H9 (cell line): Measurements from ENCODE around the gene TOMM7. TPM values are rescaled to one million over a fixed set of nuclear protein-coding genes. Genes with fewer than 3 reads are reported as not detected.

Experiments
- DNase-seq: peaks from one replicate; pipeline ENCODE4 v3.0.0-alpha.2; 2017
- H2AFZ ChIP-seq: one replicate; pipeline ENCODE4 v1.6.1; 2013; ENCODE audit warnings: mild to moderate bottlenecking, low read length, control low read depth, moderate library complexity
- H2AK5ac ChIP-seq: 2 replicates; pipeline ENCODE4 v1.6.1; 2013; ENCODE audit warnings: low read length, control low read depth, mixed read lengths; ENCODE audit not compliant: insufficient read length
- H2BK120ac ChIP-seq: one replicate; pipeline ENCODE4 v1.6.1; 2013; ENCODE audit warnings: low read depth, mild to moderate bottlenecking, low read length, control low read depth, inconsistent platforms; ENCODE audit not compliant: poor library complexity, severe bottlenecking
- H2BK12ac ChIP-seq: 2 replicates; pipeline ENCODE4 v1.6.1; 2013; ENCODE audit warnings: low read length, control low read depth, mixed read lengths, low read depth; ENCODE audit not compliant: insufficient read length
- H2BK15ac ChIP-seq: 2 replicates; pipeline ENCODE4 v1.6.1; 2013; ENCODE audit warnings: low read depth, low read length, control low read depth
- H2BK20ac ChIP-seq: one replicate; pipeline ENCODE4 v1.6.1; 2013; ENCODE audit warnings: low read depth, mild to moderate bottlenecking, low read length, control low read depth, inconsistent platforms; ENCODE audit not compliant: poor library complexity, severe bottlenecking
- H2BK5ac ChIP-seq: 2 replicates; pipeline ENCODE4 v1.6.1; 2013; ENCODE audit warnings: low read length, control low read depth, mixed read lengths; ENCODE audit not compliant: insufficient read length
- H3K14ac ChIP-seq: 2 replicates; pipeline ENCODE4 v1.6.1; 2013; ENCODE audit warnings: low read length, control low read depth; ENCODE audit not compliant: insufficient read depth
- H3K18ac ChIP-seq: 2 replicates; pipeline ENCODE4 v1.6.1; 2013; ENCODE audit warnings: low read depth, mild to moderate bottlenecking, mixed read lengths, low read length, control low read depth; ENCODE audit not compliant: insufficient read length
- H3K23ac ChIP-seq: 2 replicates; pipeline ENCODE4 v1.6.1; 2013; ENCODE audit warnings: low read length, control low read depth, mixed read lengths, low read depth; ENCODE audit not compliant: insufficient read length
- H3K23me2 ChIP-seq: 2 replicates; pipeline ENCODE4 v1.6.1; 2013; ENCODE audit warnings: low read depth, mild to moderate bottlenecking, mixed read lengths, low read length, control low read depth; ENCODE audit not compliant: insufficient read length, poor library complexity, severe bottlenecking
- H3K27ac ChIP-seq: 2 replicates; pipeline ENCODE4 v1.5.1; 2013; ENCODE audit warnings: low read length, control low read depth, mixed read lengths, low read depth; ENCODE audit not compliant: insufficient read length
- H3K27me3 ChIP-seq: 2 replicates; pipeline ENCODE4 v1.6.1; 2013; ENCODE audit warnings: low read length, control low read depth, inconsistent platforms; ENCODE audit not compliant: insufficient read depth
- H3K4ac ChIP-seq: 2 replicates; pipeline ENCODE4 v1.6.1; 2013; ENCODE audit warnings: low read depth, mild to moderate bottlenecking, control low read depth, inconsistent platforms, low read length, moderate library complexity
- H3K4me1 ChIP-seq: 2 replicates; pipeline ENCODE4 v1.6.1; 2013; ENCODE audit warnings: low read length, control low read depth, inconsistent platforms; ENCODE audit not compliant: insufficient read depth
- H3K4me2 ChIP-seq: 2 replicates; pipeline ENCODE4 v1.6.1; 2013; ENCODE audit warnings: low read length, control low read depth, mixed read lengths; ENCODE audit not compliant: insufficient read length, insufficient read depth
- H3K56ac ChIP-seq: 2 replicates; pipeline ENCODE4 v1.6.1; 2013; ENCODE audit warnings: low read depth, mild to moderate bottlenecking, mixed read lengths, low read length, control low read depth; ENCODE audit not compliant: insufficient read length
- H3K79me1 ChIP-seq: 2 replicates; pipeline ENCODE4 v1.6.1; 2013; ENCODE audit warnings: low read depth, mild to moderate bottlenecking, moderate library complexity, low read length, control low read depth, inconsistent platforms; ENCODE audit not compliant: insufficient read depth, poor library complexity, severe bottlenecking
- H3K79me2 ChIP-seq: 2 replicates; pipeline ENCODE4 v1.6.1; 2013; ENCODE audit warnings: low read length, control low read depth, inconsistent platforms; ENCODE audit not compliant: insufficient read depth
- H3K9ac ChIP-seq: 2 replicates; pipeline ENCODE4 v1.6.1; 2013; ENCODE audit warnings: low read length, control low read depth, mixed read lengths; ENCODE audit not compliant: insufficient read length; ENCODE audit errors: extremely low read depth
- H3K9me3 ChIP-seq: one replicate; pipeline ENCODE4 v1.6.1; 2013; ENCODE audit warnings: low read depth, low read length, inconsistent platforms; ENCODE audit not compliant: control insufficient read depth
- H3T11ph ChIP-seq: one replicate; pipeline ENCODE4 v1.6.1; 2013; ENCODE audit warnings: mild to moderate bottlenecking, low read length, control low read depth, inconsistent platforms
- H4K20me1 ChIP-seq: one replicate; pipeline ENCODE4 v1.6.1; 2013; ENCODE audit not compliant: control insufficient read depth, insufficient read length, insufficient read depth
- H4K5ac ChIP-seq: 2 replicates; pipeline ENCODE4 v1.6.1; 2013; ENCODE audit warnings: low read depth, mild to moderate bottlenecking, mixed read lengths, low read length, control low read depth; ENCODE audit not compliant: insufficient read length
- H4K8ac ChIP-seq: replicated peaks from 2 replicates; pipeline ENCODE4 v1.6.1; 2013; ENCODE audit warnings: low read length, control low read depth, mixed read lengths, low read depth; ENCODE audit not compliant: insufficient read length
- H4K91ac ChIP-seq: 2 replicates; pipeline ENCODE4 v1.6.1; 2013; ENCODE audit warnings: low read depth, mild to moderate bottlenecking, moderate library complexity, mixed read lengths, low read length, control low read depth; ENCODE audit not compliant: insufficient read length
- H3K27ac Mint-ChIP-seq, 3 experiments: 2 replicates in 2 of 3; 3 replicates in 1 of 3; pipeline ENCODE4 v1.8.0; 2020 to 2021; ENCODE audit warnings: mixed read lengths in 3 of 3, mild to moderate bottlenecking in 1 of 3, moderate library complexity in 1 of 3
- H3K27me3 Mint-ChIP-seq: 2 replicates; pipeline ENCODE4 v1.8.0; 2021; ENCODE audit warnings: low read depth, mild to moderate bottlenecking, moderate library complexity, mixed read lengths
- H3K36me3 Mint-ChIP-seq, 3 experiments: 2 replicates in 2 of 3; 3 replicates in 1 of 3; pipeline ENCODE4 v1.8.0; 2020 to 2021; ENCODE audit warnings: low read depth in 3 of 3, mixed read lengths in 3 of 3; ENCODE audit not compliant: insufficient read depth in 1 of 3
- H3K4me1 Mint-ChIP-seq, 2 experiments: 2 replicates each; pipeline ENCODE4 v1.8.0; 2020; ENCODE audit warnings: mixed read lengths in 2 of 2
- H3K4me3 Mint-ChIP-seq, 2 experiments: 2 replicates in 1 of 2; 3 replicates in 1 of 2; pipeline ENCODE4 v1.8.0; 2020 to 2021; ENCODE audit warnings: mild to moderate bottlenecking in 2 of 2, mixed read lengths in 2 of 2, moderate library complexity in 1 of 2
- H3K9me3 Mint-ChIP-seq, 2 experiments: 2 replicates in 1 of 2; 3 replicates in 1 of 2; pipeline ENCODE4 v1.8.0; 2020; ENCODE audit warnings: mild to moderate bottlenecking in 2 of 2, mixed read lengths in 2 of 2, moderate library complexity in 1 of 2
- WGBS: extraction: QIAGEN DNeasy Blood & Tissue Kit; methylation state at CpG from one replicate; pipeline ENCODE4 v1.1.7; 2013; ENCODE audit warnings: missing lambda C conversion rate, low lambda C conversion rate, mixed read lengths; ENCODE audit not compliant: insufficient read length; ENCODE audit errors: extremely low coverage; 5-methylcytosine and 5-hydroxymethylcytosine counted together
- total RNA-seq: library from RNA; stranded (reverse); gene quantifications from 2 replicates; pipeline ENCODE4 v1.2.1, GENCODE V29; 2021
- TF ChIP-seq, protein P1 (sequence below): fragments of 200-600 bp; sonication (generic); conservative IDR thresholded peaks from 3 replicates; pipeline ENCODE4 v1.8.0; 2021; ENCODE audit warnings: antibody characterized with exemption, mild to moderate bottlenecking

TOMM7 gene
- total RNA-seq, 1 experiment from 2014 or later: 368 TPM

DNA sequence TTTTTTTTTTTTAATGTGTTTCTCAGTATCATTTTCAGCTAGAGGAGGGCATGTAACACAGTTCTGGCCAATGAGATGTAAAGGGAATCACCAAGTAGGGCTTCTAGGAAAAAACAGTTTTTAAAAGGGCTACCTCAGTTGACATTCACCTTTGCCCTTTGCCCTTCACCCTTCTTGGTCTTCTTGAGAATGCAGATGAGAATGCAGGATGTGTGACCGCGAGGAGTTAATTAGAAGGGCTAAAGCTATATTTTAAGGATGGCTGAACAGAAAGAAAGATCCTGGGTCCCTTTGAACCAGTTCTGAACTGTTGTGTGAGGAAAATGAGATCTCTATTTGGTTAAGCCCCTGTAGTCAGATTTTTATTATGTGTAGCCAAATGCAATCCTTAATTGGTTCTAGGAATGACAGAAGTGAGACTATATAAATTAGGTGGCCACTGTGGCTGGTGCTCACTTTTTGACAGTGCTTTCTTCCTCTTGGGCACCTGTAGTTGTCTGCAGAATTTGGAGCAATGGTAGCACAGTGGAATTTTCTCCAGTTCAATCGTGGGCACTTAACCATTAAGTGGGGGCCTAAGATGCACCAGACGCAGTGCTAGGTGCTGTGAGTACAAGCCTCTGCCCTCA is 21.1 kb upstream of the TOMM7 start:
- no peak overlapping the region; a peak in 1 of 5 replicates for H3K4me3 Mint-ChIP-seq
- WGBS: no CpG with 5 or more reads among the region's 4 CpGs
- Histone ChIP-seq H2AK5ac (no peak overlapping the region), H3K9me3 (no peaks in the 10 kb centered on the region), H3K23me2 (no peaks in the 10 kb centered on the region), H3K79me2 (no peaks in the 10 kb centered on the region), H3K27me3 (no peaks in the 10 kb centered on the region; the same call in 1 of the 2 replicates), H3T11ph (no peak overlapping the region), H3K14ac (no peak overlapping the region), H2BK15ac (no peak overlapping the region), H4K91ac (no peak overlapping the region), H3K27ac (no peak overlapping the region), H2BK20ac (no peak overlapping the region), H3K4me2 (no peak overlapping the region), H4K20me1 (no peaks in the 10 kb centered on the region), H3K23ac (no peak overlapping the region), H4K8ac (no peak overlapping the region), H2BK12ac (no peak overlapping the region), H4K5ac (no peak overlapping the region), H3K79me1 (no peaks in the 10 kb centered on the region), H3K18ac (no peak overlapping the region), H3K9ac (no peak overlapping the region), H2AFZ (no peak overlapping the region), H2BK120ac (no peak overlapping the region), H2BK5ac (no peak overlapping the region), H3K56ac (no peak overlapping the region), H3K4me1 (peaks cover 3% of the 10 kb centered on the region; the same call in 1 of the 2 replicates), H3K4ac (no peak overlapping the region)
- no peak for DNase-seq
- no peak overlapping the region; a peak in 1 of 7 replicates for H3K27ac Mint-ChIP-seq
- no peaks in the 10 kb centered on the region; a peak in 1 of 5 replicates for H3K9me3 Mint-ChIP-seq
- TF ChIP-seq, protein P1, sequence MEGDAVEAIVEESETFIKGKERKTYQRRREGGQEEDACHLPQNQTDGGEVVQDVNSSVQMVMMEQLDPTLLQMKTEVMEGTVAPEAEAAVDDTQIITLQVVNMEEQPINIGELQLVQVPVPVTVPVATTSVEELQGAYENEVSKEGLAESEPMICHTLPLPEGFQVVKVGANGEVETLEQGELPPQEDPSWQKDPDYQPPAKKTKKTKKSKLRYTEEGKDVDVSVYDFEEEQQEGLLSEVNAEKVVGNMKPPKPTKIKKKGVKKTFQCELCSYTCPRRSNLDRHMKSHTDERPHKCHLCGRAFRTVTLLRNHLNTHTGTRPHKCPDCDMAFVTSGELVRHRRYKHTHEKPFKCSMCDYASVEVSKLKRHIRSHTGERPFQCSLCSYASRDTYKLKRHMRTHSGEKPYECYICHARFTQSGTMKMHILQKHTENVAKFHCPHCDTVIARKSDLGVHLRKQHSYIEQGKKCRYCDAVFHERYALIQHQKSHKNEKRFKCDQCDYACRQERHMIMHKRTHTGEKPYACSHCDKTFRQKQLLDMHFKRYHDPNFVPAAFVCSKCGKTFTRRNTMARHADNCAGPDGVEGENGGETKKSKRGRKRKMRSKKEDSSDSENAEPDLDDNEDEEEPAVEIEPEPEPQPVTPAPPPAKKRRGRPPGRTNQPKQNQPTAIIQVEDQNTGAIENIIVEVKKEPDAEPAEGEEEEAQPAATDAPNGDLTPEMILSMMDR: no peak
- peaks cover 11 to 12% of the 10 kb centered on the region in 2 experiments for H3K4me1 Mint-ChIP-seq
- peaks cover 0 to 2% (median 0%) of the 10 kb centered on the region in 3 experiments; a peak in 1 of 7 replicates for H3K36me3 Mint-ChIP-seq
- H3K27me3 Mint-ChIP-seq: no peaks in the 10 kb centered on the region; the same call in 1 of the 2 replicates
